Ishikawa (cell line): ENCODE results near the gene GUCY1B1.

Source experiments
- CEBPB ChIP-seq: IDR thresholded peaks from 2 replicates; pipeline ENCODE4 v1.6.1; 2012
- CREB1 ChIP-seq: IDR thresholded peaks from 2 replicates; pipeline ENCODE4 v1.6.1; 2012; ENCODE audit warnings: low read depth
- EGR1 ChIP-seq: IDR thresholded peaks from 2 replicates; pipeline ENCODE4 v1.6.1; 2012
- EP300 ChIP-seq: IDR thresholded peaks from 2 replicates; pipeline ENCODE4 v1.6.1; 2012; ENCODE audit warnings: borderline replicate concordance
- FOXM1 ChIP-seq: IDR thresholded peaks from 2 replicates; pipeline ENCODE4 v1.6.1; 2012; ENCODE audit warnings: low read depth, borderline replicate concordance
- MAX ChIP-seq: IDR thresholded peaks from 2 replicates; pipeline ENCODE4 v1.6.1; 2012
- NFIC ChIP-seq: IDR thresholded peaks from 2 replicates; pipeline ENCODE4 v1.6.1; 2012
- RAD21 ChIP-seq: IDR thresholded peaks from 2 replicates; pipeline ENCODE4 v1.6.1; 2012; ENCODE audit warnings: low read depth
- REST ChIP-seq: IDR thresholded peaks from 2 replicates; pipeline ENCODE4 v1.6.1; 2012; ENCODE audit warnings: low read depth, mild to moderate bottlenecking
- TAF1 ChIP-seq: IDR thresholded peaks from 2 replicates; pipeline ENCODE4 v1.6.1; 2012; ENCODE audit warnings: low read depth, mild to moderate bottlenecking
- TCF12 ChIP-seq: IDR thresholded peaks from 2 replicates; pipeline ENCODE4 v1.6.1; 2012; ENCODE audit warnings: low read depth
- TEAD4 ChIP-seq: IDR thresholded peaks from 2 replicates; pipeline ENCODE4 v1.6.1; 2012
- USF1 ChIP-seq: IDR thresholded peaks from 2 replicates; pipeline ENCODE4 v1.6.1; 2012
- YY1 ChIP-seq: IDR thresholded peaks from 2 replicates; pipeline ENCODE4 v1.6.1; 2012; ENCODE audit warnings: low read depth
- ZBTB7A ChIP-seq: IDR thresholded peaks from 2 replicates; pipeline ENCODE4 v1.6.1; 2012; ENCODE audit warnings: low read depth

GUCY1B1 gene

GRCh38 chr4:155734065-155734464 lies 24.8 kb upstream of the GUCY1B1 start:
- TF ChIP-seq MAX (no peak), EP300 (no peak), ZBTB7A (no peak), EGR1 (no peak), RAD21 (no peak), TCF12 (no peak), TEAD4 (no peak), FOXM1 (no peak), REST (no peak)

- TF ChIP-seq CEBPB (no peak), RAD21 (no peak), FOXM1 (no peak), USF1 (no peak), TEAD4 (no peak), REST (no peak), ZBTB7A (no peak), EP300 (no peak), NFIC (no peak), CREB1 (no peak), YY1 (no peak), TCF12 (no peak), TAF1 (no peak), EGR1 (no peak), MAX (no peak)
Observed at GRCh38 chr4:155734951-155735350, 23.9 kb upstream of the GUCY1B1 start.

- TF ChIP-seq CEBPB (no peak), TEAD4 (no peak), EGR1 (no peak), TCF12 (no peak), YY1 (no peak), FOXM1 (no peak), MAX (no peak), CREB1 (no peak), RAD21 (no peak), EP300 (no peak), REST (no peak), ZBTB7A (no peak)
Observed at GRCh38 chr4:155735496-155735895, 23.3 kb upstream of the GUCY1B1 start.

GRCh38 chr4:155738548-155738947 lies 20.3 kb upstream of the GUCY1B1 start:
- TF ChIP-seq CREB1, result no peak
- TF ChIP-seq FOXM1, result no peak

GRCh38 chr4:155741546-155741945 lies 17.3 kb upstream of the GUCY1B1 start:
- TF ChIP-seq YY1 (no peak), TAF1 (no peak), USF1 (no peak), FOXM1 (no peak), TCF12 (no peak), NFIC (no peak), REST (no peak), ZBTB7A (no peak)
